ENCODE results near the gene FBXO31.
A peak's percentile ranks its signal among the peaks of the same experiment; 100 is the strongest.

The FBXO31 gene

GRCh38 chr16:87411375-87412271, 28.0 kb upstream of the FBXO31 start:
- H4K20me1 ChIP-seq (ENCODE audit: insufficient read depth, low read length): peaks cover 22% of the 10 kb centered on the region; the same call in 1 of the 2 replicates
- H3K36me3 ChIP-seq (replicated peaks; ENCODE audit: low read depth, low read length): no peaks in the 10 kb centered on the region
- TF ChIP-seq CTCF (IDR thresholded peaks at IDR 0.05; ENCODE audit: low read depth, low read length) (no peak), EZH2phosphoT487 (IDR thresholded peaks at IDR 0.05; ENCODE audit: low read depth) (no peak)
- H3K27ac ChIP-seq (ENCODE audit: low read length): no peak overlapping the region
- no peak overlapping the region for H3K4me2 ChIP-seq (ENCODE audit: low read length)
- no peaks in the 10 kb centered on the region for H3K27me3 ChIP-seq (ENCODE audit: low read depth, low read length)
- H3K4me3 ChIP-seq (ENCODE audit: low read length): no peak overlapping the region
- H2AFZ ChIP-seq (ENCODE audit: low read depth, low read length): no peak overlapping the region
- H3K9me3 ChIP-seq (ENCODE audit: insufficient read depth, low read length): no peaks in the 10 kb centered on the region
- no peak overlapping the region for H3K9ac ChIP-seq (ENCODE audit: low read length)
- peaks cover 13% of the 10 kb centered on the region for H3K4me1 ChIP-seq (ENCODE audit: low read length)
- H3K79me2 ChIP-seq (ENCODE audit: low read length): no peaks in the 10 kb centered on the region

GRCh38 chr16:87410968-87411367, 27.4 kb upstream of the FBXO31 start:
- TF ChIP-seq CTCF (IDR thresholded peaks at IDR 0.05; ENCODE audit: low read depth, low read length) (peak; percentile 19), EZH2phosphoT487 (IDR thresholded peaks at IDR 0.05; ENCODE audit: low read depth) (no peak)
- Histone ChIP-seq H3K4me3 (ENCODE audit: low read length) (no peak overlapping the region), H3K27me3 (ENCODE audit: low read depth, low read length) (no peaks in the 10 kb centered on the region), H4K20me1 (ENCODE audit: insufficient read depth, low read length) (peaks cover 25% of the 10 kb centered on the region; the same call in 1 of the 2 replicates), H3K36me3 (replicated peaks; ENCODE audit: low read depth, low read length) (no peaks in the 10 kb centered on the region), H3K9ac (ENCODE audit: low read length) (no peak overlapping the region), H2AFZ (ENCODE audit: low read depth, low read length) (no peak overlapping the region), H3K4me1 (ENCODE audit: low read length) (peaks cover 13% of the 10 kb centered on the region), H3K79me2 (ENCODE audit: low read length) (no peaks in the 10 kb centered on the region), H3K27ac (ENCODE audit: low read length) (no peak overlapping the region), H3K4me2 (ENCODE audit: low read length) (no peak overlapping the region), H3K9me3 (ENCODE audit: insufficient read depth, low read length) (no peaks in the 10 kb centered on the region)

- Histone ChIP-seq H3K27ac (ENCODE audit: low read length) (no peak overlapping the region), H2AFZ (ENCODE audit: low read depth, low read length) (no peak overlapping the region), H3K36me3 (replicated peaks; ENCODE audit: low read depth, low read length) (peaks cover 1% of the 10 kb centered on the region), H3K9me3 (ENCODE audit: insufficient read depth, low read length) (no peaks in the 10 kb centered on the region), H3K27me3 (ENCODE audit: low read depth, low read length) (no peaks in the 10 kb centered on the region), H4K20me1 (ENCODE audit: insufficient read depth, low read length) (peaks cover 25% of the 10 kb centered on the region; the same call in 1 of the 2 replicates), H3K4me3 (ENCODE audit: low read length) (no peak overlapping the region), H3K4me2 (ENCODE audit: low read length) (no peak overlapping the region), H3K79me2 (ENCODE audit: low read length) (no peaks in the 10 kb centered on the region), H3K9ac (ENCODE audit: low read length) (no peak overlapping the region), H3K4me1 (ENCODE audit: low read length) (peaks cover 13% of the 10 kb centered on the region)
- TF ChIP-seq CTCF (IDR thresholded peaks at IDR 0.05; ENCODE audit: low read depth, low read length) (no peak), EZH2phosphoT487 (IDR thresholded peaks at IDR 0.05; ENCODE audit: low read depth) (no peak)
Measured at GRCh38 chr16:87410530-87410929, 27.0 kb upstream of the FBXO31 start.

- peaks cover 13% of the 10 kb centered on the region for H3K4me1 ChIP-seq (ENCODE audit: low read length)
- H3K36me3 ChIP-seq (replicated peaks; ENCODE audit: low read depth, low read length): peaks cover 9% of the 10 kb centered on the region
- no peak overlapping the region for H3K4me3 ChIP-seq (ENCODE audit: low read length)
- TF ChIP-seq EZH2phosphoT487 (IDR thresholded peaks at IDR 0.05; ENCODE audit: low read depth) (no peak), CTCF (IDR thresholded peaks at IDR 0.05; ENCODE audit: low read depth, low read length) (no peak)
- no peaks in the 10 kb centered on the region for H3K9me3 ChIP-seq (ENCODE audit: insufficient read depth, low read length)
- H3K27me3 ChIP-seq (ENCODE audit: low read depth, low read length): no peaks in the 10 kb centered on the region
- H3K79me2 ChIP-seq (ENCODE audit: low read length): no peaks in the 10 kb centered on the region
- no peak overlapping the region for H3K9ac ChIP-seq (ENCODE audit: low read length)
- H3K27ac ChIP-seq (ENCODE audit: low read length): no peak overlapping the region
- no peak overlapping the region for H3K4me2 ChIP-seq (ENCODE audit: low read length)
- H4K20me1 ChIP-seq (ENCODE audit: insufficient read depth, low read length): peaks cover 30% of the 10 kb centered on the region; the same call in 1 of the 2 replicates
- no peak overlapping the region for H2AFZ ChIP-seq (ENCODE audit: low read depth, low read length)
Measured at GRCh38 chr16:87409781-87410180, 26.2 kb upstream of the FBXO31 start.
